K562 (cell line): ENCODE measurements around the gene C4orf54. TPM values are rescaled to one million over a fixed set of nuclear protein-coding genes. Genes with fewer than 3 reads are reported as not detected.

Experiments
- ATAC-seq: fragments of 200-7000 bp; cut with Tn5 transposase; 3 replicates; pipeline ENCODE4 v1.9.1; 2020; ENCODE audit warnings: moderate library complexity
- BruUV-seq: library from RNA; stranded (reverse); fragments of 400-500 nt; replicated peaks from 2 replicates; lab custom pipeline; 2021; lab: Mats Ljungman, UMichigan
- CTCF ChIA-PET: fragments of 300-600 bp; formaldehyde crosslinking; extraction: SDS; loops from one replicate; lab custom pipeline; 2021; ENCODE audit warnings: low intra/inter-chr PET ratio; lab: Yijun Ruan, JAX
- POLR2A ChIA-PET: fragments of 300-600, 350-650 bp; sonication (Branson Sonifier 250); formaldehyde crosslinking; extraction: SDS; loops from one replicate; lab custom pipeline; 2021; ENCODE audit warnings: antibody characterized with exemption, inconsistent platforms; lab: Yijun Ruan, JAX
- DNase-seq, 4 experiments: peaks; one replicate each; pipeline versions ENCODE4 v3.0.0 to v3.0.0-alpha.2; 2011 to 2018; ENCODE audit warnings: low spot score in 3 of 4, mixed read lengths in 3 of 4; ENCODE audit errors: extremely low read depth in 1 of 4
- FAIRE-seq: peaks from 2 replicates; lab custom pipeline; 2011; peaks lifted over from hg19 to GRCh38; lab: Jason Lieb, UNC
- H2AFZ ChIP-seq: 2 replicates; pipeline ENCODE4 v1.6.0; 2011; ENCODE audit warnings: low read depth, low read length, control low read depth, inconsistent platforms
- H3K27ac ChIP-seq: fragments of 200-600 bp; 3 replicates; pipeline ENCODE4 v1.8.0; 2011; ENCODE audit warnings: low read depth, mild to moderate bottlenecking, control low read depth, inconsistent platforms, low read length, moderate library complexity, mixed read lengths; ENCODE audit errors: extremely low read depth
- H3K27me3 ChIP-seq, 2 experiments: fragments of 300-600 bp in 1 of 2; 2 replicates in 1 of 2; 3 replicates in 1 of 2; pipeline versions ENCODE4 v1.6.0 to v1.8.0; 2011; ENCODE audit warnings: inconsistent platforms in 2 of 2, low read length in 2 of 2, mild to moderate bottlenecking in 1 of 2, mixed read lengths in 1 of 2, moderate library complexity in 1 of 2; ENCODE audit not compliant: control insufficient read depth in 2 of 2, insufficient read depth in 2 of 2
- H3K36me3 ChIP-seq: fragments of 300-600 bp; 3 replicates; pipeline ENCODE4 v1.8.0; 2011; ENCODE audit warnings: mild to moderate bottlenecking, low read length, inconsistent platforms; ENCODE audit not compliant: control insufficient read depth, insufficient read depth
- H3K4me1 ChIP-seq, 2 experiments: fragments of 200-600 bp in 1 of 2; replicated peaks in 1 of 2; 2 replicates in 1 of 2; 3 replicates in 1 of 2; pipeline versions ENCODE4 v1.5.1 to v1.8.0; 2011; ENCODE audit warnings: inconsistent platforms in 2 of 2, low read length in 2 of 2, mild to moderate bottlenecking in 1 of 2, mixed read lengths in 1 of 2, moderate library complexity in 1 of 2; ENCODE audit not compliant: control insufficient read depth in 2 of 2, insufficient read depth in 2 of 2
- H3K4me2 ChIP-seq: 2 replicates; pipeline ENCODE4 v1.6.1; 2011; ENCODE audit warnings: low read length, control low read depth, inconsistent platforms, mixed read lengths; ENCODE audit not compliant: insufficient read depth
- H3K4me3 ChIP-seq: fragments of 200-600 bp; sonication (generic), shearing (Covaris generic); 2 replicates; pipeline ENCODE4 v1.5.1; 2016; ENCODE audit warnings: control low read depth, inconsistent platforms
- H3K79me2 ChIP-seq: fragments of 200-600 bp; 3 replicates; pipeline ENCODE4 v1.8.0; 2011; ENCODE audit warnings: low read length, inconsistent platforms; ENCODE audit not compliant: control insufficient read depth, insufficient read depth
- H3K9ac ChIP-seq, 2 experiments: 2 replicates each; pipeline versions ENCODE4 v1.6.0 to v1.6.1; 2011; ENCODE audit warnings: low read depth in 2 of 2, low read length in 2 of 2, control low read depth in 1 of 2, inconsistent platforms in 1 of 2, mild to moderate bottlenecking in 1 of 2, mixed read lengths in 1 of 2; ENCODE audit not compliant: insufficient read depth in 1 of 2
- H3K9me1 ChIP-seq: one replicate; pipeline ENCODE4 v1.6.0; 2011; ENCODE audit warnings: inconsistent platforms, mild to moderate bottlenecking, low read length, moderate library complexity; ENCODE audit not compliant: control insufficient read depth, insufficient read depth
- H3K9me3 ChIP-seq: replicated peaks from 2 replicates; pipeline ENCODE4 v1.5.1; 2011; ENCODE audit warnings: low read depth, low read length, inconsistent platforms; ENCODE audit not compliant: control insufficient read depth, insufficient read depth
- H4K20me1 ChIP-seq: replicated peaks from 2 replicates; pipeline ENCODE4 v1.6.1; 2011; ENCODE audit warnings: low read length, inconsistent platforms, mixed read lengths; ENCODE audit not compliant: control insufficient read depth, insufficient read depth
- ARID4B ChIP-seq: sonication (generic); formaldehyde crosslinking; IDR thresholded peaks from 2 replicates; pipeline ENCODE4 v1.8.0; 2022; ENCODE audit warnings: mild to moderate bottlenecking, missing genetic modification reagents
- FOSL1 ChIP-seq: fragments of 200-800 bp; sonication (Bioruptor generic); conservative IDR thresholded peaks from 2 replicates; pipeline ENCODE4 v1.6.1; 2016; ENCODE audit warnings: missing genetic modification characterization, missing compliant biosample characterization
- HCFC1 ChIP-seq: IDR thresholded peaks from 2 replicates; pipeline ENCODE4 v1.6.1; 2012; ENCODE audit warnings: low read depth, low read length, improper control_type of control experiment
- HNRNPL ChIP-seq: fragments of 200-400 bp; formaldehyde crosslinking; IDR thresholded peaks from 2 replicates; pipeline ENCODE4 v1.6.1; 2017; ENCODE audit warnings: low read depth, mild to moderate bottlenecking, low read length
- KDM1A ChIP-seq, 2 experiments: fragments of 450-650 bp; IDR thresholded peaks; 2 replicates each; pipeline ENCODE4 v1.6.1; 2016; ENCODE audit warnings: mild to moderate bottlenecking in 2 of 2
- MTA1 ChIP-seq: fragments of 450-650 bp; IDR thresholded peaks from 2 replicates; pipeline ENCODE4 v1.6.1; 2017; ENCODE audit warnings: borderline replicate concordance
- PHF20 ChIP-seq: fragments of 450-650 bp; IDR thresholded peaks from 2 replicates; pipeline ENCODE4 v1.6.1; 2018; ENCODE audit not compliant: partially characterized antibody
- PRMT5 ChIP-seq: sonication (generic); formaldehyde crosslinking; IDR thresholded peaks from 2 replicates; pipeline ENCODE4 v1.5.0; 2020; ENCODE audit warnings: missing genetic modification reagents
- SPI1 ChIP-seq: IDR thresholded peaks from 2 replicates; pipeline ENCODE4 v1.6.1; 2011; ENCODE audit warnings: low read depth, low read length, control low read depth, borderline replicate concordance
- SREBF1 ChIP-seq: fragments of 150-350 bp; IDR thresholded peaks from 2 replicates; pipeline ENCODE4 v1.6.1; 2014; ENCODE audit warnings: antibody characterized with exemption, low read depth, low read length, borderline replicate concordance
- TGIF2 ChIP-seq: sonication (generic); formaldehyde crosslinking; IDR thresholded peaks from 2 replicates; pipeline ENCODE4 v1.8.1; 2022; ENCODE audit warnings: mild to moderate bottlenecking, missing genetic modification reagents, moderate library complexity
- ZNF121 ChIP-seq: sonication (generic); formaldehyde crosslinking; conservative IDR thresholded peaks from 2 replicates; pipeline ENCODE4 v1.8.0; 2022; ENCODE audit warnings: missing genetic modification reagents
- ZNF184 ChIP-seq: sonication (generic); formaldehyde crosslinking; IDR thresholded peaks from 2 replicates; pipeline ENCODE4 v1.5.0; 2020; ENCODE audit warnings: missing genetic modification reagents
- ZNF41 ChIP-seq: fragments of 250-450 bp; sonication (Bioruptor Pico); conservative IDR thresholded peaks from 2 replicates; pipeline ENCODE4 v1.4.0; 2020; ENCODE audit warnings: mild to moderate bottlenecking
- ZNF830 ChIP-seq: fragments of 250-450 bp; sonication (Bioruptor Pico); IDR thresholded peaks from 2 replicates; pipeline ENCODE4 v1.5.0; 2021; ENCODE audit warnings: mild to moderate bottlenecking
- WGBS: fragments of 100-300 bp; shearing (Covaris generic); methylation state at CpG from one replicate; pipeline ENCODE4 v1.1.6; 2016; ENCODE audit warnings: low coverage, mixed read lengths; ENCODE audit not compliant: insufficient coverage; ENCODE audit errors: missing lambda C conversion rate; 5-methylcytosine and 5-hydroxymethylcytosine counted together
- in situ Hi-C: fragments of 300-500 bp; cut with MboI; formaldehyde crosslinking; loops from 4 replicates; pipeline ENCODE4 v1.15.0; 2018; ENCODE audit warnings: inconsistent platforms, mixed read lengths
- intact Hi-C: fragments of 100-400 bp; cut with micrococcal nuclease; formaldehyde crosslinking; loops from 2 replicates; pipeline ENCODE4 v1.14.2; 2022
- polyA plus RNA-seq, 8 experiments: library from polyadenylated mRNA; depleted of rRNA in 4 of 8; stranded (reverse) in 5 of 8; unstranded in 3 of 8; fragments of >200 nt; fragmentation: Nextera tagmentation in 2 of 8; fragmentation: Illumina TruSeq in 1 of 8; extraction: Ambion mirVana in 2 of 8; extraction: Trizol in 1 of 8; gene quantifications; 2 replicates each; pipeline versions ENCODE4 v1.2.1 to v1.2.3, GENCODE V29; 2011 to 2014; ENCODE audit warnings: inconsistent platforms in 1 of 8, missing spikeins in 1 of 8
- total RNA-seq, 7 experiments: library from RNA; depleted of rRNA in 6 of 7; stranded (reverse); fragments of >200 nt in 6 of 7; fragmentation: Illumina TruSeq in 2 of 7; extraction: Trizol in 2 of 7; gene quantifications; 2 replicates each; pipeline versions ENCODE4 v1.2.1 to v1.2.3, GENCODE V29; 2011 to 2021; ENCODE audit warnings: low replicate concordance in 1 of 7

Gene C4orf54
- total and polyA plus RNA-seq, 9 of the 15 experiments (the other 6 are each of a cell fraction or from before 2014, with no cell fraction given): not detected

GRCh38 chr4:99635601-99636000, 22.0 kb downstream of the C4orf54 start:
- BruUV-seq: no TSS peak

GRCh38 chr4:99634742-99635360, 22.8 kb downstream of the C4orf54 start:
- 0% methylated on average over 1 of the region's 1 CpG for WGBS
- no peaks in the 10 kb centered on the region for H3K27me3 ChIP-seq
- no peaks in the 10 kb centered on the region for H3K4me1 ChIP-seq
- no peaks in the 10 kb centered on the region for H3K79me2 ChIP-seq
- no peak overlapping the region for H3K4me3 ChIP-seq
- ChIA-PET CTCF (no interaction called here), POLR2A (no interaction called here)
- H4K20me1 ChIP-seq: no peaks in the 10 kb centered on the region
- ATAC-seq (no peak), DNase-seq (no peak), FAIRE-seq (no peak)
- H3K27ac ChIP-seq: no peak overlapping the region
- intact Hi-C loops: no loop called here
- no peaks in the 10 kb centered on the region for H3K36me3 ChIP-seq
- no peak overlapping the region for H3K4me2 ChIP-seq
- no peaks in the 10 kb centered on the region for H3K9me3 ChIP-seq
- H2AFZ ChIP-seq: no peak overlapping the region
- no TSS peak for BruUV-seq
- in situ Hi-C loops: no loop called here
- no peak overlapping the region for H3K9ac ChIP-seq
- H3K9me1 ChIP-seq: no peaks in the 10 kb centered on the region
- TF ChIP-seq ZNF41 (CRISPR knock-in tag): no peak
- no peak for TF ChIP-seq HCFC1
- no peak for TF ChIP-seq ZNF184
- no peak for TF ChIP-seq MTA1
- no peak for TF ChIP-seq ZNF830
- no peak for TF ChIP-seq PHF20
- TF ChIP-seq HNRNPL: no peak
- no peak for TF ChIP-seq ZNF121 (CRISPR knock-in tag)
- no peak for TF ChIP-seq KDM1A (IDR thresholded peaks at IDR 0.05)
- TF ChIP-seq ARID4B (CRISPR knock-in tag): no peak
- TF ChIP-seq TGIF2 (CRISPR knock-in tag): no peak
- no peak for TF ChIP-seq SREBF1
- no peak for TF ChIP-seq PRMT5 (CRISPR knock-in tag)

More at GRCh38 chr4:99635601-99636000, 22.0 kb downstream of the C4orf54 start:
- no peak for ATAC-seq
- Histone ChIP-seq H4K20me1 (no peaks in the 10 kb centered on the region), H3K36me3 (no peaks in the 10 kb centered on the region), H3K9ac (no peak overlapping the region), H3K9me1 (no peaks in the 10 kb centered on the region), H3K79me2 (no peaks in the 10 kb centered on the region), H3K4me3 (no peak overlapping the region), H3K4me1 (no peaks in the 10 kb centered on the region), H3K4me2 (no peak overlapping the region), H3K9me3 (no peaks in the 10 kb centered on the region), H3K27ac (no peak overlapping the region), H2AFZ (no peak overlapping the region), H3K27me3 (no peaks in the 10 kb centered on the region)
- POLR2A ChIA-PET: no interaction called here
- 0% methylated on average over 3 of the region's 3 CpGs for WGBS
- CTCF ChIA-PET: no interaction called here
- TF ChIP-seq FOSL1 (tag) (0 out of 2 replicates have a peak, but pooled peaks have one; percentile 20), SPI1 (no peak)
- no peak for FAIRE-seq
- intact Hi-C loops (no loop called here), in situ Hi-C loops (no loop called here)
- no peak for DNase-seq
